Measurements from ENCODE around the gene CLEC4A. TPM values are rescaled to one million over a fixed set of nuclear protein-coding genes. Genes with fewer than 3 reads are reported as not detected.
A peak's percentile ranks its signal among the peaks of the same experiment; 100 is the strongest.
"Not testable (repeated sequence)": the region's sequence is repeated elsewhere in the genome, so short reads cannot be mapped to it uniquely, and the experiment has no call there.

Gene CLEC4A
- total RNA-seq = 0.97 and 1.5 TPM in 2 replicates

GRCh38 chr12:8123124-8123912, at the start of gene CLEC4A:
CLEC4A (plus strand) TSS chr12:8123617; CDS start chr12:8123879, 262 bp downstream.
- Mint-ChIP-seq H3K9me3 (no peaks in the 10 kb centered on the region), H3K4me1 (peaks cover 13% of the 10 kb centered on the region), H3K27ac (no peak within 1 kb of the TSS), H3K27me3 (no peaks in the 10 kb centered on the region), H3K36me3 (ENCODE audit: low read depth) (peaks cover 2% of the 10 kb centered on the region), H3K4me3 (no peak within 1 kb of the TSS)
- intact Hi-C loops (cut with micrococcal nuclease) = no loop called here
- DNase-seq = no peak

- Mint-ChIP-seq H3K9me3 (no peaks in the 10 kb centered on the region), H3K4me1 (peaks cover 12% of the 10 kb centered on the region), H3K27ac (no peak overlapping the region), H3K4me3 (no peak overlapping the region), H3K36me3 (ENCODE audit: low read depth) (no peaks in the 10 kb centered on the region), H3K27me3 (peaks cover 6% of the 10 kb centered on the region)
- no peak for DNase-seq
- intact Hi-C loops (cut with micrococcal nuclease) = loop anchor here (5.0 kb wide), 1 partner anchor 214 kb away; no protein-coding TSS in a partner anchor
Measured at GRCh38 chr12:8075935-8076334, 47.5 kb upstream of the CLEC4A start.

DNA sequence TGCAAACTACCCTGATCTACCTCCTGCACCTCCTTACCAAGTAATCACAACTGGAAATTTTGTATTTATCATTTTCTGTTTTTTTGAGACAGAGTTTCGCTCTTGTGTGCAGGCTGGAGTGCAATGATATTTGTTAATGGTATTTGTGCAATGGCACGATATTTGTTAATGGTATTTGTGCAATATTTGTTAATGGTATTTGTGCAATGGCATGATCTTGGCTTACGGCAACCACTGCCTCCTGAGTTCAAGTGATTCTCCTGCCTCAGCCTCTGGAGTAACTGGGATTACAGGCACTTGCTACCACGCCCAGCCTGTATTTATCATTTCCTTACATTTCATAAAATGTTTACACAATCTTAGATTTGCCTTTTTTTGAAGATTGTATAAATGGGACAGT, 47.1 kb upstream of the CLEC4A start:
- intact Hi-C loops (cut with micrococcal nuclease) = loop anchor here (5.0 kb wide), 1 partner anchor 214 kb away; no protein-coding TSS in a partner anchor
- H3K9me3 Mint-ChIP-seq = no peaks in the 10 kb centered on the region

DNA sequence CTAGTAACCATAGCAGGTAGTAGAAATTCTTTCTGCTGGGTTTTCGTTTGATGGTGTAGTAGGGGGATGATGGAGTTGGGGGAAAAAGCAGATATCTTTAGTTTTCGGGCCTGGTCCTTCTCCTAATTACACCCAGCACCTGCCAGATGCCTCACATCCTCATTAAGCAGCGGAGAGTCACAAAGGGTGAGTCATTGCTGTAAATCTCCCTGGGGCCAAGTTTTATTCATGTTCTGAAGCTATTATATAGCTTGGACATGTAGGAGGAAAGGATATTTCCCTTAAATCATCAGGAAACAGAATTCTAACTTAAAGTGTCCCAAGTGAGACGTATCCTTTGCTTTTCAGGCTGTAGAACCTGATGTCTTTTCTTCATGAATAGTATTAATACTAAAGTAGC, 46.2 kb upstream of the CLEC4A start:
- Mint-ChIP-seq H3K27ac (no peak overlapping the region), H3K27me3 (peaks cover 2% of the 10 kb centered on the region), H3K4me3 (no peak overlapping the region), H3K36me3 (ENCODE audit: low read depth) (no peaks in the 10 kb centered on the region), H3K9me3 (no peaks in the 10 kb centered on the region), H3K4me1 (peaks cover 16% of the 10 kb centered on the region)
- intact Hi-C loops (cut with micrococcal nuclease) = loop anchor here (5.0 kb wide), 1 partner anchor 215 kb away; no protein-coding TSS in a partner anchor
- no peak for DNase-seq

More for the DNA sequence above, 47.1 kb upstream of the CLEC4A start:
- no peak overlapping the region for H3K4me3 Mint-ChIP-seq
- H3K27me3 Mint-ChIP-seq = peaks cover 6% of the 10 kb centered on the region
- H3K4me1 Mint-ChIP-seq = peaks cover 15% of the 10 kb centered on the region
- DNase-seq = no peak
- H3K36me3 Mint-ChIP-seq (ENCODE audit: low read depth) = no peaks in the 10 kb centered on the region
- no peak overlapping the region for H3K27ac Mint-ChIP-seq

GRCh38 chr12:8078398-8078797, 45.0 kb upstream of the CLEC4A start:
- Mint-ChIP-seq H3K4me3 (no peak overlapping the region), H3K9me3 (no peaks in the 10 kb centered on the region), H3K27me3 (no peaks in the 10 kb centered on the region), H3K4me1 (peaks cover 19% of the 10 kb centered on the region), H3K27ac (no peak overlapping the region), H3K36me3 (ENCODE audit: low read depth) (no peaks in the 10 kb centered on the region)
- intact Hi-C loops (cut with micrococcal nuclease) = loop anchor here (1.0 to 5.0 kb wide), 2 partner anchors 32 to 216 kb away; no protein-coding TSS in a partner anchor
- DNase-seq = peak; percentile 84

DNA sequence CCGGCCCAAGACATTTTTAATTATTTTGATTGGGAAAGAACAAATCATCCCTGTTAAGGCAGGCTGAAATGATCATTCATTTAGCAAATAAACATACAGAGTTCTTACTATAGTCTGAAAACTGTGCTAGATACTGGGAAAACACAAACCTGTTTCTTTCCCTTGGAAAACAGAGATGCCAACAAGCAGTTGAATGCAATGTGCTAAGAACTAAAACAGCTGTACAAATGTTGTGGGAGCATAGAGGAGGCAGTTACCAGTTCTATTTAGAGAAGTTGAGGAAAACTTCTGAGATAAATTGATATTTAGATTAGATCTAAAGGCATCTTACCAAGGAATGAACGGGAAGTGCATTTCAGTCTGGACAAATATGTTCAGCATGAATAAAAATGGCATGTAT, 44.5 kb upstream of the CLEC4A start:
- Mint-ChIP-seq H3K27ac (no peak overlapping the region), H3K27me3 (no peaks in the 10 kb centered on the region)

DNA sequence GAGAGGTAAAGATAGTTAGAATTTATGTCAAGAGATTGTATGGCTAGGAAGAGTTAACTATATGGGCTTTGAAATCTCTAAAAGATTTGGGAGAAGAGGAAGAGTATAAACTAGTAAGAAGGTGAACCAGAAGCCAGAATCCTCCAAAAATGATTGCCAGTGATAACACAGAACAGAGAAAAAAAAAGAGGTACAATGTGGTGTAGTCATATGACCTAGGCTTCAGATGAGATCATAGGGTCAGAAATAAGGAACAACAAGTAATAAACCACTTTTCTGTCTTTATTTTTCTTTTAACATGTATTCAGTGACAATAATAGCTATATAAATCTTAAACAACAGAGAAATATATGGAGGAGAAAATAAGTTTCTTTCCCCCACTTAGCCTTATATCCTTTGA, 43.3 kb upstream of the CLEC4A start:
- peak overlapping the region; percentile 60 for H3K27ac Mint-ChIP-seq
- no peak for DNase-seq
- H3K27me3 Mint-ChIP-seq = no peaks in the 10 kb centered on the region
- H3K9me3 Mint-ChIP-seq = no peaks in the 10 kb centered on the region
- intact Hi-C loops (cut with micrococcal nuclease) = loop anchor here (5.0 kb wide), 1 partner anchor 143 kb away; the partner anchor contains the start of gene SLC2A3
- peak overlapping the region; percentile 1 for H3K4me3 Mint-ChIP-seq
- H3K4me1 Mint-ChIP-seq = peaks cover 29% of the 10 kb centered on the region
- H3K36me3 Mint-ChIP-seq (ENCODE audit: low read depth) = peaks cover 5% of the 10 kb centered on the region

More for the DNA sequence above, 44.5 kb upstream of the CLEC4A start:
- no peak for DNase-seq
- Mint-ChIP-seq H3K9me3 (no peaks in the 10 kb centered on the region), H3K4me3 (no peak overlapping the region), H3K36me3 (ENCODE audit: low read depth) (peaks cover under 1% of the 10 kb centered on the region), H3K4me1 (peaks cover 21% of the 10 kb centered on the region)
- intact Hi-C loops (cut with micrococcal nuclease) = loop anchor here (1.0 to 5.0 kb wide), 2 partner anchors 33 to 217 kb away; no protein-coding TSS in a partner anchor

DNA sequence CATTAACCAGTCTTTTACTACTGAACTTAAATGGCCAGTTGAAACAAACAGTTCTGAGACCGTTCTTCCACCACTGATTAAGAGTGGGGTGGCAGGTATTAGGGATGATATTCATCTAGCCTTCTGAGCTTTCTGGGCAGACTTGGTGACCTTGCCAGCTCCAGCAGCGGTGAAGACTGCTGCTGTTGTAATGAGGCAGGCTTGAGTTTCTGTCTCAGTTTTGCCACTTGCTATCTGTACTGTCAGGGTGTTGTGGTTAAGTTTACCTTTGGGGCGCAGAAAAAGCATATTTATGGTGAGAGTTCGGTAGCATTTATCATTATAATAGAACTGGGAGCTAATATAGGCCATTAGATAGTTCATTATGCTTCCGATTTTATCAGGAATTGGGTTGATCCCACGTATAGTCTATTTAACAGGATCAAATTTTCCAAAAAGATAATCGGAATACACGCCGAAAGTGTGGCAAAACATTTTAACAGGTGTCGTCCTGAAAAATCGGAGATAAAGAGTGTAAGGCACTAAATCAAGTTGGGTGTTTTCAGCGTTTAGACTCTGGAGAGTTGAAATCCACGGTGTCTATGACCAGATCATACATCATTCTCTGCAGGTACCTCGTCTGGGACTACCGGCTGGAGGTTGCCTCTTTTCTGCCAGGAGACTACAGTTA, 42.0 kb upstream of the CLEC4A start:
- Mint-ChIP-seq H3K4me3 (peak overlapping the region; percentile 96), H3K36me3 (ENCODE audit: low read depth) (peaks cover 8% of the 10 kb centered on the region), H3K27ac (peak overlapping the region; percentile 97), H3K9me3 (no peaks in the 10 kb centered on the region), H3K27me3 (no peaks in the 10 kb centered on the region), H3K4me1 (peaks cover 32% of the 10 kb centered on the region)
- intact Hi-C loops (cut with micrococcal nuclease) = loop anchor here (1.0 to 5.0 kb wide), 2 partner anchors 15 to 144 kb away; partner anchors contain the start of genes C3AR1 and SLC2A3
- peak; percentile 79 for DNase-seq

GRCh38 chr12:8082808-8083100, 40.7 kb upstream of the CLEC4A start:
- no peak for DNase-seq
- H3K4me3 Mint-ChIP-seq = peak overlapping the region; percentile 96
- no peaks in the 10 kb centered on the region for H3K9me3 Mint-ChIP-seq
- intact Hi-C loops (cut with micrococcal nuclease) = loop anchor here (1.0 to 5.0 kb wide), 5 partner anchors 36 to 161 kb away; partner anchors contain the start of genes FOXJ2 and SLC2A3
- no peaks in the 10 kb centered on the region for H3K27me3 Mint-ChIP-seq
- peaks cover 12% of the 10 kb centered on the region for H3K36me3 Mint-ChIP-seq (ENCODE audit: low read depth)
- peak overlapping the region; percentile 97 for H3K27ac Mint-ChIP-seq
- peaks cover 35% of the 10 kb centered on the region for H3K4me1 Mint-ChIP-seq

DNA sequence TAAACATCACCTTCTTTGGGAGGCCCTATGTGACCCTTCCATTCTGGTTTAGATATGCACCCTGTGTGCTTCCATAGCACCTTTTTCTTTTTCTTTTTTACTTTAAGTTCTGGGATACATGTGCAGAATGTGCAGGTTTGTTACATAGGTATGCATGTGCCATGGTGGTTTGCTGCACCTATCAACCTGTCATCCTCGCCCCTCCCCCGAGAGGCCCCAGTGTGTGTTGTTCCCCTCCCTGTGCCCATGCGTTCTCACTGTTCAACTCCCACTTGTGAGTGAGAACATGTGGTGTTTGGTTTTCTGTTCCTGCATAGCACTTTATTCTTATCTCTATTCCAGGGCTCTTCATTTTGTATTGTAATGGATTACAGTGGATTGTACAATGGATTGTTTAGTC, 39.1 kb upstream of the CLEC4A start:
- not testable (repeated sequence) for H3K27me3 Mint-ChIP-seq, H3K9me3 Mint-ChIP-seq
- peaks cover 19% of the 10 kb centered on the region for H3K36me3 Mint-ChIP-seq (ENCODE audit: low read depth)
- intact Hi-C loops (cut with micrococcal nuclease) = loop anchor here (5.0 kb wide), 1 partner anchor 147 kb away; the partner anchor contains the start of gene SLC2A3
- peaks cover 45% of the 10 kb centered on the region for H3K4me1 Mint-ChIP-seq
- H3K4me3 Mint-ChIP-seq = peak overlapping the region; percentile 96
- H3K27ac Mint-ChIP-seq = peak overlapping the region; percentile 97
- DNase-seq = peak; percentile 71

DNA sequence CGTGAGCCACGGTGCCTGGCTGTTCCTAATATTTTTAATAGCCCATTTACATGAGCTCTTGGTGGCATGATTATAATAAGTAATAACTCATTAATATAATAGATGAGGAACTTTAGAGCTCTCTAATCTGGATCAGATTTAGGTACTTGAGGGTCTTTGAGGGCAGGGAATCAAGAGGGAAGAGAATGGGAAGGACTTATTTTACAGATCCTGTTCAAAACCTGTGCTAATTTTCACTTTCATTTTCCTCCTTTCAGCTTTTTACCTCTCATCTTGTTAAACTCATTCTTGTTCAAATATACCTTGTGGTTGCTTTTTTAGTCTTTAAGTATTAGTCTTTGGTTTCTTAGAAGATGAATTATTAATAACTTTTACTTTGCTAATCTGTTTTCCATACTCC, 35.8 kb upstream of the CLEC4A start:
- Mint-ChIP-seq H3K9me3 (no peaks in the 10 kb centered on the region), H3K4me3 (peak overlapping the region; percentile 83), H3K27ac (peak overlapping the region; percentile 85), H3K36me3 (ENCODE audit: low read depth) (peaks cover 46% of the 10 kb centered on the region), H3K27me3 (no peaks in the 10 kb centered on the region), H3K4me1 (peaks cover 35% of the 10 kb centered on the region)
- intact Hi-C loops (cut with micrococcal nuclease) = no loop called here
- peak; percentile 51 for DNase-seq

DNA sequence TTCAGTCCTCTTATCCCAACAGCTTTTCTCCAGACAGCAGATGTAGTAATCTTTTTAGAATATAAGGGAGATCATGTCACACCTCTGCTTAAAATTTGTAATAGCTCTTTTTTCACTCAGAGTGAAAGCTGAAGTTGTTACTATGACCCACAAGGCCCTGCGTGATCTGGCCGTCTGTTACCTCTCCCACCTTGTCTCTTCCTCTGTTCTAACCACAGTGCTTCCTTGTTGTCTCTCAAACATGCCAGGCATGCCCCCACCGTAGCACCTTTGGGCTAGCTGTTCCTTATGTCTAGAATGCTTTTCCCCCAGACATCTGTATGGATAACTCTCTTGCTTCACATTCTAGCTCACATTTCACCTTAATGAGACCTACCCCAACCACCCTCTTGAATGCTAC, 34.8 kb upstream of the CLEC4A start:
- DNase-seq = peak; percentile 79
- Mint-ChIP-seq H3K27ac (peak overlapping the region; percentile 85), H3K27me3 (no peaks in the 10 kb centered on the region), H3K36me3 (ENCODE audit: low read depth) (peaks cover 54% of the 10 kb centered on the region), H3K4me3 (peak overlapping the region; percentile 83), H3K4me1 (peaks cover 32% of the 10 kb centered on the region), H3K9me3 (no peaks in the 10 kb centered on the region)
- intact Hi-C loops (cut with micrococcal nuclease) = no loop called here

GRCh38 chr12:8089277-8089676, 34.1 kb upstream of the CLEC4A start:
- H3K27ac Mint-ChIP-seq; H3K9me3 Mint-ChIP-seq; DNase-seq; H3K27me3 Mint-ChIP-seq; intact Hi-C loops (cut with micrococcal nuclease); H3K4me3 Mint-ChIP-seq: not testable (repeated sequence)
- H3K36me3 Mint-ChIP-seq (ENCODE audit: low read depth) = peaks cover 56% of the 10 kb centered on the region
- H3K4me1 Mint-ChIP-seq = peaks cover 27% of the 10 kb centered on the region

DNA sequence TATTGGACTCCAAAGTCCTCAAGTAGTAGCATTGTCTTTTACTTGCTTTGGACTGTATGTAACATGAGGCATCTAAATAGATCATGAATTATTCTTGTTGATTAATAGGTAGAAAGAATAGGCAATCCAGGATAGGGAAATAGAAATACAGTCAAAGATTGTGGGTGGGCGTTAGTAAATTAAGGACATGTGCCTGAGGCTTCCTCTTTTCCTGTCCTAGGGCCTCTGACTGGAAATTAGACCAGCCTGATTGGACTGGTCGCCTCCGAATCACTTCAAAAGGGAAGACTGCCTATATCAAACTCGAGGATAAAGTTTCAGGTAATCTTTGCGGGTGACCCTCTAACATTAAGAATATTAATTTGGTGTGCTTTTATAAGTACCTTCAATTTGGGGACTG, 33.7 kb upstream of the CLEC4A start:
- no peak for DNase-seq
- H3K27ac Mint-ChIP-seq = no peak overlapping the region
- intact Hi-C loops (cut with micrococcal nuclease) = no loop called here
- peaks cover 22% of the 10 kb centered on the region for H3K4me1 Mint-ChIP-seq
- H3K4me3 Mint-ChIP-seq = no peak overlapping the region
- H3K27me3 Mint-ChIP-seq = no peaks in the 10 kb centered on the region
- H3K9me3 Mint-ChIP-seq = no peaks in the 10 kb centered on the region
- H3K36me3 Mint-ChIP-seq (ENCODE audit: low read depth) = peaks cover 58% of the 10 kb centered on the region

Measured in activated CD4-positive, alpha-beta T cell treated with anti-CD3 and anti-CD28 coated beads, Interleukin-2, amount 10 ng/mL, durations not matched to agents 24 days and 14 days (primary cell).